Inflammatory macrophage treated with lipopolysaccharide for 4 hours (primary cell): ENCODE data around the gene CHRNA7.
"Not testable (repeated sequence)": the region's sequence is repeated elsewhere in the genome, so short reads cannot be mapped to it uniquely, and the experiment has no call there.

Source experiments
- DNase-seq: peaks from one replicate; pipeline ENCODE4 v3.0.0-alpha.2; 2020

CHRNA7 gene

DNA sequence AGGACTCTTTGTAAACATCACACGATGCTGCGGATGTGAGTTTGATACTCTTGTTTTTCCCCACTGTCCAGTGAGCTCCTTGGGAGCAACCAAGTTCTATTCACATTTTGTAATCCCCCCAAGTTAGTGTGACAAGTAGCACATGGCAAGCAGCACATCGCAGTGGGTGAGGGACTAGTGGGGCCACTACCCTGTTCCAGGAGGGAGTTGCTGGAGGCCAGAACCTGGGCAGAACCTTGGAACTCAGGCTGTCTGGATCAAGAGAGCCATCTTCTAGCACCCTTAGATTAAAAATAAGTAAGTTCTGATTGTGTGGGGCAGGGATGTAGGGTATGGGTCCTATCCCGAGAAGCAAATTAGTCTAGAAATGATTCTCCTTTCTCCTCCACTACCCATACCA, 91.7 kb downstream of the CHRNA7 start:
- DNase-seq: no peak

DNA sequence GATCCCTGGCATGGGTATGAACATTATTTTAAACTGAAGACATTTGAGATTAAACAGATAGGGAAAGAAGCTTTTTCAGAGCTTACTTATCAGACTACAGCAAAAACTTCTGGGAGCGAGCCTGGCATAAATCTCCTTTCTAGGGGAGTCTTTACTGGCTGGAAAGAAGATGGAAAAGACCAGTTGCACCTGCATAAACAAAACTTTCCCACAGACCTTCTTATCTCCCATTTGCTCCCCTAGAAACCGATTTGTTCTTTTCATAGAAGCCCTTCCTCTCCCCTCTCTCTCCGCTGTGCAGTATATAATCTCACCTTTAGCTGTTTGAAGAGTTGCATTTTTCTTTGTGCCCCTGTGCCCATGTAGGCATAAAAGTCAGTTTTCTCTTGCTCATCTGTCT, 93.2 kb downstream of the CHRNA7 start:
- DNase-seq: no peak

GRCh38 chr15:32124726-32125125, 94.4 kb downstream of the CHRNA7 start:
- no peak for DNase-seq

GRCh38 chr15:32125595-32125994, 95.3 kb downstream of the CHRNA7 start:
- DNase-seq: no peak

GRCh38 chr15:32129815-32130214, 99.5 kb downstream of the CHRNA7 start:
- no peak for DNase-seq

- DNase-seq: no peak
Measured at GRCh38 chr15:32130823-32131222, 100.5 kb downstream of the CHRNA7 start.

GRCh38 chr15:32131803-32132202, 101.5 kb downstream of the CHRNA7 start:
- DNase-seq: no peak

DNA sequence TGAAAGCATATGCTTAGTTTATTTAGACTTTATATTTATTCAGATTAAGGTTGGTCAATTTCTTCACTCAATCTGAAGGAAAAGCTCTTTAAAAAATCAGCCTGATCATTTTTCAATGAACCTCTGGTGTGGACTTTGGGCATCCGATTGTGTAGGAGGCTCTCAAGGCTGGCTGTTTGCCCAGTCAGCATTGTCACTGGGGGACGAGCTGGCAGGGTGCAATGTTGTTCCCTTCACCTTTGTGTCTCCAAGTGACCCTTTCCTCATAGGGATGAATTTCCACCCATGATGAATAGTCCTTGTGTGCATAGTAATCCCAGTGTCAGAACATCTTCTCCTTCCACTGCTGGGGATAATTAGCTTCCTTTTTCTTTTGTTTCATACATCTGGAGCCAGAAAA, 102.5 kb downstream of the CHRNA7 start:
- DNase-seq: no peak

DNA sequence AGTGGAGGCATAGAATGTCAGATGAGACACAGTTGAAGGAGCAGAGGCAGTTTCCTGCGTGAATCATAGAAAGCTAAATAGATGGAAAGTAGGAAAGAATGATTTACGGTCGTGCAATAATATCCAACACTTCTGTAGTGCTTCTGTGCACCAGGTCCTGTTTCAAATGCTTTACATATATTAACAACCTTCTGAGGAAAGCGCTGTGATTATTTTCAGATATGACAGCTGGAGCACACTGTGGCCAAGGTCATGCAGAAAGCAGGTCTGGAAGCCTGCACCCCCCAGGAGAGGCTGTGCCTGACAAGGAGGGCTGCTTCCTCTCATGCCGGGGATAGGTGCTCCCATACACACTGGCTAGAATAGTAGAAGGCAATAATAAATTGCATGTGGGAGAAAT, 104.5 kb downstream of the CHRNA7 start:
- no peak for DNase-seq

DNA sequence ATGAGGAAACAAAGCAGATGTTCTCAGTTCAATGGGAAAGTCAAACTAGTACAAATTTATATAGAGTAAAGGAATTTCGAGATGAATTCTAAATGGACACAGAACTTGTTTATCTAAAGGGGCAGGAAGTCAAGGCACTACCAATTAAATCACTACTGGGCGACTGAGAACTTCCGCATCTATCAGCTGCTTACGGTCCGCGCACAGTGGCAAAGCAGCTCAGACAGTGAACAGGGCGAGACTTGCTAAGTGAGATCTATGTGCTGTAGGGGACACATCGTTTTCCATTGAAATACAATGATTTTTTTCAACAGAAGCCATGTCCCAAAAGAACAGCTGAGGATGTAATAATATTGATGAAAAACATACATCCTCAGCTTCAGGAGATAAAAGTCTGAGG, 105.0 kb downstream of the CHRNA7 start:
- DNase-seq: no peak

DNA sequence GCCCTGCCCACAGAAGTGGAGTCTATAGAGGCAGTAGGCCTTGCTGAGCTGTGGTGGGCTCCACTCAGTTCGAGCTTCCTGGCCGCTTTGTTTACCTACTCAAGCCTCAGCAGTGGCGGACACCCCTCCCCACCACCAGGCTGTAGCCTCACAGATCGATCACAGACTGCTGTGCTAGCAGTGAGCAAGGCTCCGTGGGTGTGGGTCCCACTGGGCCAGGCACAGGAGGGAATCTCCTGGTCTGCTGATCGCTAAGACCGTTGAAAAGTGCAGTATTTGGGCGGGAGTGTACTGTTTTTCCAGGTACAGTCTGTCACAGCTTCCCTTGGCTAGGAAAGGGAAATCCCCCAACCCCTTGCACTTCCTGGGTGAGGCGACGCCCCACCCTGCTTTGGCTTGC, 115.2 kb downstream of the CHRNA7 start:
- DNase-seq: not testable (repeated sequence)

- no peak for DNase-seq
Measured at GRCh38 chr15:32148833-32149555, 118.7 kb downstream of the CHRNA7 start.

DNA sequence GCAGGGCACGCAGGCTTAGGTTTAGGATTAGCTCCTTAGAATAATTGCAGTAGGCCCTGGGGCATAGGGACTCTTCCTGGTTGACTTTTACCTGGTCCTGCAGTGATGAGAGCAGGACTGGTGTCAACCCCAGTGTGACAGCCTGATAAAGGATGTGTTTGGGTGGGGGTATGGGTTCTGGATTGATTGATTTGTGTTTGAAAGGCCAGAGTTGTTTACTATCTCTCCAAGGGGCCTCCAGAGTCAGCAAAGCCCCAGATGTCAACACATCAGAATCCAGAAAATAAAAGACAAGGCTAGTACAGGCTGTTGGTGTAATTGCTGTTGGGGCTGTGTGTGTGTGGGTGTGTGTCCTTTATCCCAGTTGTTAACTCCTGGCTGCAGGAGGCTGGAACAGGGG, 122.3 kb downstream of the CHRNA7 start:
- no peak for DNase-seq

DNA sequence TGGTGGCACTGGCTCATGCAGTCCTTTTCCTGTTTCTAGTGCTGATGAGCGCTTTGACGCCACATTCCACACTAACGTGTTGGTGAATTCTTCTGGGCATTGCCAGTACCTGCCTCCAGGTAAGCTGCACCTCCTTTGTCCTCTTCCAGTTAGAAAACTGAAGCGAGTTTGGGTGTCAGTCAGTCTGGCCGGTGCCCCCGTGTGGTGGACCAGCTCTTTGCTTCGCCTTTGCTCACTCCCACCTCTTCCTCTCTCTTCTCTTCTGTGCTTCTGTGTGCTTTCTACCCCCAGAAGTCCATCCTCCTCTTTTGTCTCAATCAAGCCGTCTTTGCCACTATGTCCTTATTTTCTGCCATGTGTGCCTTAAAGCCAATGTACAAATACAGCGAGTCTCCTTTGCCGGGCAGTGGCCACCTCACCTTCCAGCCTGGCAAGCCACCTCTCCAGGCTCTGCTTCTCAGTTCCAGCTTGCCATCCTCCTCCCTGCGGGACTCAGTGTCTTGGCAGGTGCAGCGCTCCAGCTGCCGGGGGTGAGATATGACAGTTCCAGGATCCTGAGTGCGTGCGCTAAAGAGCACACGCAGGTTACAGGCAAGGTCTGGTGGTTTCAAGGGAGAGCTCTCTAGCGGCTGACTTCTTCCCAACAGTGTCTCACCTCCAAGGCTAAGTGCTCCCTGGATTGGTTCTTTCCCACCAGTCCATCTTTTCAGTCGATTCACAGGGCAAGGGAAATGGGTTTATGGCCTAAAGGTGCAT, 123.7 kb downstream of the CHRNA7 start:
- DNase-seq: not testable (repeated sequence)

DNA sequence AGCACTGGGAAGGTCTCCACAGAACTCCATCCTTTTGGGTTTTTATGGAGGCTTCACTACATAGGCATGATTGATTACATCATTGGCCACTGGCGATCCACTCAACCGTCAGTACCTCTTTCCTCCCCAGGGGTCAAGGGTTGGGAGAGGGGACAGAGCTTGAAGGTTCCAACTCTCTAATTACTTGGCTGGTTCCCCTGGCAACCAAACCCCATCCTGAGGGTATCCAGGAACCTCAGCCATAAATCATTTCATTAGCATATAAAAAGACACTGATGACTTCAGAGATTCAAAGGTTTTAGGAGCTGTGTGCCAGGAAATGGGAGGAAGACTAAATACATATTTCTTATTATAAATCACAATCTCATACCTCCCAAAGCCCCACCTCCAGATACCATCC, 131.8 kb downstream of the CHRNA7 start:
- DNase-seq: not testable (repeated sequence)

GRCh38 chr15:32164065-32164464, 133.8 kb downstream of the CHRNA7 start:
- DNase-seq: not testable (repeated sequence)

DNA sequence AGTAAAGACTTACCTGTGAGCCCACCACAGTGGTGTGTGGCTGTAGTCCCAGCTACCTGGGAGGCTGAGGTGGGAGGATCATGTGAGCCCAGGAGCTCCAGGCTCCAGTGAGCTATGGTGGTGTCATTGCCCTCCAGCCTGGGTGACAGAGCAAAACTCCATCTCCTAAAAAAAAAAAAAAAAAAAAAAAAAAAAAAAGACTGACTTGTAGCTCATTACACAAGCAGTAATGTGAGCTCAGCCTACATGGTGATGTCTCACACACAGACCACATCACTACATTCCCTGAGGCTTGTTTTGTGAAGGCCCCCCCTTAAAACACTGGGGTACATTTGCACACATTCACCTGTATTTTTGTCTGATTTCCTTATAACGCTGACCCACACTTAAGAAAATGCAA, 134.4 kb downstream of the CHRNA7 start:
- DNase-seq: not testable (repeated sequence)

DNA sequence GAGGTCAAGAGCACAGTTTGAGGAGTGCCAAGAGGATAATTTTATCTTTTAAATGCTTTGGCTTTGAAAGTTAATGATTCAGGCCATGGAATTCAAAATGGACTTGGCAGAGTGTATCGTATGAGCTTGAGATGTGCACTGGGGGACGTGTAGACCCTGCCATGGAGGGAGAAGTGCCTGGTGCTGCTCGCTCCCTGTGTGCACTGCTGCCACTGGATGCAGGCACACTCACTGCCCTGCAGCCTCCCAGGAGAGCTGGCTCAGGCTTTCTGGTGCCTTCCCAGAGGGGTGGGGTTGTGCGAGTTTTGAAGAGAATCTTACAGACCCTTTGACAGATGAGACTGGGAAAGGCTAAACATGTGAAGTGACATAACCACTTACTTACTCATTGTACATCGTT, 135.5 kb downstream of the CHRNA7 start:
- not testable (repeated sequence) for DNase-seq

DNA sequence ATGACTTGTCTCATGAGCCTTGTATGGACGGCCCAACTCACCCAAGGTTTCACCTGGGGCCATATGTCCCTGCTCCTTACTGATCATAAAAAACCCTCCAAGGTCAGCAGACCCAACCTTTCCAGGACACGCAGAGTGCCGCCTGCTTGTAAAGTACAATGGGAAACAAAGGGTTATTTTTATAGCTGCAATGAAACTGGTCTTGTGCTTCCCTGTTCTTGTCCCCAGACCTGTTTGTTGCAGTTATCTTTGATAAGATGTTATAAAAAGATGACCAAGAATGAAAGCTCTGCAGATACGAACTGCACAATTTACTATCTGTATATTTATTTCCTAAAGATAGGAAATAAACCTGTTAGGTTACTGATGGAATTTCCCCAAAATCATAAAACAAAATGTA, 136.0 kb downstream of the CHRNA7 start:
- not testable (repeated sequence) for DNase-seq

DNA sequence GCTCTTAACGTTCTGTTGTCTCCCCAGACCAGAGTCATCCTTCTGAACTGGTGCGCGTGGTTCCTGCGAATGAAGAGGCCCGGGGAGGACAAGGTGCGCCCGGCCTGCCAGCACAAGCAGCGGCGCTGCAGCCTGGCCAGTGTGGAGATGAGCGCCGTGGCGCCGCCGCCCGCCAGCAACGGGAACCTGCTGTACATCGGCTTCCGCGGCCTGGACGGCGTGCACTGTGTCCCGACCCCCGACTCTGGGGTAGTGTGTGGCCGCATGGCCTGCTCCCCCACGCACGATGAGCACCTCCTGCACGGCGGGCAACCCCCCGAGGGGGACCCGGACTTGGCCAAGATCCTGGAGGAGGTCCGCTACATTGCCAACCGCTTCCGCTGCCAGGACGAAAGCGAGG, 137.6 kb downstream of the CHRNA7 start:
- DNase-seq: not testable (repeated sequence)

GRCh38 chr15:32180579-32180978, 150.3 kb downstream of the CHRNA7 start:
- DNase-seq: not testable (repeated sequence)

- DNase-seq: not testable (repeated sequence)
Measured at GRCh38 chr15:32193780-32194179, 163.5 kb downstream of the CHRNA7 start.

GRCh38 chr15:32196206-32196605, 165.9 kb downstream of the CHRNA7 start:
- not testable (repeated sequence) for DNase-seq

DNA sequence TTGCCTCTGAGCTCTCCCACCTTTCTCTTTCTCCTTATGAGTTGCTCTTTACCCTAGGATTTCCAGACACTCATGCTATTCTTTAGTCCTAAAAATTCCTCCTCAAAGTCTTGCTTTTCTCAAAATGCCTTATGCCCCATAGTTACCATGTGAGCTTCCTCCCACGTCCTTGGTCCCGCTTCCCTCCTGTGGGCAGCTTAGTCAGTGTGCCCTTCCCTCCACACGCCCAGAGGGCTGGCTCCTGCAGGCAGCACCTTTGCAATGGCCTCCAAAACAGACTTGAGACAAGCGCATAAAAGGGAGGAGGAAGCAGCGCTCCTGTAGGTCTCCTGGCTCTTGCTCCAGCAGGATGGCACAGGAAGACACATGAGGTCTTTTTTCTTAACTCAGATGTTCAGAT, 168.6 kb downstream of the CHRNA7 start:
- DNase-seq: not testable (repeated sequence)
